HG03280 (cell line): Measurements from ENCODE around the gene OR8B8.
"Not testable (repeated sequence)": the region's sequence is repeated elsewhere in the genome, so short reads cannot be mapped to it uniquely, and the experiment has no call there.

Experiments
- ATAC-seq: cut with Tn5 transposase; IDR thresholded peaks from one replicate; pipeline ENCODE4 v1.9.1; 2021; ENCODE audit warnings: mild to moderate bottlenecking, moderate library complexity; ENCODE audit not compliant: unreplicated experiment

The OR8B8 gene

DNA sequence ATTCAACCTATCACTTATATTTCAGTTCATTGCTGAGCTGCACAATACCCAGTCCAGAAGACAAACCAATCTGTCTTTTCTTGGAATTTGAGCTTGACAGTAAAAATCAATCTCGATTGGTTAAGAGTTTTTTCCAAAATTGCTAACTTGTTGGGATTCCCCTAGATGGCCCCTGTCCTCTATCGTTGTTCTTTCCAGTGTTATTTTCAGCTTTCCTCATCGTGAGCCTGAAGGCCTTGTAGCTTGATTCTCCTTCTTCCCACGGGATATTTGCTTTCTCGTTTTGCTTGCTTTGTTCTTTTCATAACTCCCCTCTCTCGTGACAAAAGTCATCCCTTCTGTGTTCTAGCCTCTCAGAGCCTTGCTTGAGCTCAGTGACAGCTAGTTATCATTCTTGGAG lies 3.1 kb downstream of the OR8B8 start:
- ATAC-seq: no peak

- ATAC-seq: no peak
Observed at GRCh38 chr11:124441519-124441918, 4.0 kb downstream of the OR8B8 start.

DNA sequence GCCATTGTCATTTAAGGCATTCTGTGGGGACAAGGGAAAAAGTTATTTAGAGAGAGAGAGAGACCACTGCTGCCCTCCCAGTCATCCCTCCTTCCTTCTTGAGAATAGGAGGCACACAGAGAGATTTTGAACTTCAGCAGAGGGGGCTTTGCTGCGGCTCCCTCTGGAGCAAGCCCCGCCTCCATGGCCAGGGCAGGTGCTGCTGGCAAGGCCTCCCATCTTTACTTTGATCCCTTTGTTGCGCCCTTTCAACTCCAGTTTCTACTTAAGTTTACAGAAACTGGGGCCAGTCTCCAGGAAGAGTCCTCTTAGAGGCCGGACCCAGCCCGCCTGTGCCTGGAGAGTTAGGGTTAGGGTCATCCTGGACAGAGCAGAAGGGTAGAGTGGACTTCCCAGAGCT lies 4.4 kb downstream of the OR8B8 start:
- ATAC-seq: no peak

GRCh38 chr11:124440608-124441007 lies 4.9 kb downstream of the OR8B8 start:
- ATAC-seq: no peak

- ATAC-seq: no peak
Observed at GRCh38 chr11:124434699-124435098, 10.8 kb downstream of the OR8B8 start.

GRCh38 chr11:124429599-124429998 lies 15.9 kb downstream of the OR8B8 start:
- ATAC-seq: no peak

DNA sequence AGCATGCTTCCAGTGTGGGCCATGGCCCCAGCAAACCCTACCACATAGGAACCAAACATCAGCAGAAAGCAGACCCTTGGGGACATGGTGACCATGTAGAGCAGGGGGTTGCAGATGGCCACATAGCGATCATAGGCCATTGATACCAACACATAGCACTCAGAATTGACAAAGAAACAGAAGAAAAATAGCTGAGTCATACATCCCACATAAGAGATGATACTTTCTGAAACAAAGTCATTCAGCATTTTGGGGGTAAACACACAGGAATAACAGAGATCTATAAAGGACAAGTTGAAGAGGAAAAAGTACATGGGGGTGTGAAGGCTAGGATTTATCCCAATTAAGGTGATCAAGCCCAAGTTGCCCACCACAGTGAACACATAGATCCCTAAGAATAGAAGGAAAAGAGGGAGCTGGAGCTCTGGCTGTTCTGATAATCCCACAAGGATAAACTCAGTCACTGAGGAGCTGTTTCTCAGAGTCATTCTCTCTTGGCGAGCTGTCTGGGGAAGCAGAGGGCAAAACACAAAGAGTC lies 21.0 kb downstream of the OR8B8 start, which contains the start of gene OR8B4:
TSS of gene OR8B4 (minus strand) at position 488 of the 538 bp plus-strand sequence. CDS start at position 488, 0 bp downstream.
- no peak for ATAC-seq

DNA sequence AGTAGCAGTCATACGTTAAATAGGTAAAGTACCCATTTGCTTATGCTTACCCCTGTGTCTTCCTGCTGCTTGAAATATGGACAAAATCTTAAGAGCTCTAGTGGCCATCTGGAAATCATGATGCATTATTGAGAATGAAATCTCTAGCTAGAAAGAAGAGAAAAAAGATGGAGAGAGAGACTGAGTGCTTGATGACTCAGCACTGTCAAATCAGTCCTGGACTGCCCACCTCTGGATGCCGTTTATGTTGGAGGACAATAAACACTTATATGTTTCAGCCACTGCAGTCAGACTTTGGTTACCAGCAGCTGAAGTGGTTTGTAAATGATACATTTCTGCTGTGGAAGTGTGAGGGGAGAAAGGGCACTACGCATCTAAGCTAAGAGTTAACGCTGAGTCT lies 24.5 kb downstream of the OR8B8 start:
- no peak for ATAC-seq

DNA sequence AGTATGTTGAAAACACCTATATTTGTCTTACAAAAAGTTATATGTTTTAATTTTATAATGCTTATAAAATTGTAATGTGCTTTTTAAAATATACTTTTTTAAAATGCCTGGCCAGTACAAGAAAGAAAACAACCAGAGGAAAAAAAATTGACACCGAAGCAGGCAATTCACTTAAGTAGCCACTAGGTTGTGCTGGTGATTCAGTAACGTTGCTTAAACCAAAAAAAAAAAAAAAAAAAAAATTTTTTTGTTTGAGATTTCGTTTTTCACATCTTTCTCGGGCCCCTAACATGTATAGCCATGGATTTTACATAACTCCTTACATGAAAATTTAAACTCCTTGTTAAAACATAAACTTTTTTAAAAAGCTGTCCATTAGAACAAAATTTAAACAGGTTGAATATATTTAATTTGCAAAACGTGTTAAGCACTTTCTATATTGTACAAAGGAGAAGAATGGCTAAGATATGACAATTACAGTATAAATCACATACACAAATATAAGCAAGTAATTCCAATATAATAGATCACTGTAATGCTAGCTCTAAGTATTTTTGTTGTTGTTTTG lies 30.1 kb downstream of the OR8B8 start:
- no peak for ATAC-seq

- ATAC-seq: no peak
Observed at GRCh38 chr11:124409906-124410305, 35.6 kb downstream of the OR8B8 start.

- no peak for ATAC-seq
Observed at GRCh38 chr11:124405581-124405980, 39.9 kb downstream of the OR8B8 start.

GRCh38 chr11:124403186-124403585 lies 42.3 kb downstream of the OR8B8 start:
- not testable (repeated sequence) for ATAC-seq

DNA sequence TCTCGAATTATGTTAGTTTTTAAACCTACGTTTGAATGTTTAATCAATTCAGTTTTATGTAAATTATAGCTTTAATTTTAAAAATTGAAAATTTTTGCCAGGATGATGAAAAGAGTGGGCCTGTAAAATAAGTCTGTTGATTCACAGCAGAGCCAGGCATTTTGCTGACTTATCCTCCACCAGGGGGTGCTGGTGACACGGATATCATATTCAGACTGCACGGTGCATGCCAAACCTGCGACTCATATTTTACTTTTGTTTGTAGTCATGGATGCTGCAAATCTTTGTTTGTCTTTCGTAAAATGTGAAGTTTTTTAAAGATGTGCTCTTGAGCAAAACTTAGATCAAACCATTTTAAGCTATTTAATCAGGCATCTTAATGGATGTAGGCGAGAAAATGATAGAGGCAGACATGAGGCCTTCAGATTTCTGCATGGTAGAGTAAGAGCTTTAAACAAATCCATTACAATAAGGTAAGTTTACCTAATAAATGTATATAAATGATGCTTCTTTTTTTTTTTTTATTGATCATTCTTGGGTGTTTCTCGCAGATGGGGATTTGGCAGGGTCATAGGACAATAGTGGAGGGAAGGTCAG lies 43.1 kb downstream of the OR8B8 start:
- ATAC-seq: peak; percentile 89

DNA sequence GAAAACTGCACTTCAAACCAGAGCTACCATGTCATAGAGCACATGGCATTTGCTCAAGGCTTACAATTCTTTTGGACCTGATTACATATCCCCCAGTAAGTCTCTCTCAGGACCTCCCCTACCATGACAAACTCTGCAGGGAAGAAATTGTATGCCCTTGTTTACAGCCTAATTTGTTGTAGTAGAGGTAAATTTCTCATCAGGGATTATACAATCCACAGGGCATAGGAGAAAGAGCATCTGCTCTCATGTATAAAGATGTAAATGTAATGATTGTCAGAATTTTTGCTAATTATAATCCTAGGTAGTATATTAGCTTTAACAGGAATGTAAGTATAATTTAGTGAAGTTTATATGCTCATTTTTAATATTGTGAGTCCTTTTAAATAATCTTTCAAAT lies 46.6 kb downstream of the OR8B8 start, which contains the start of gene OR8B3:
TSS of gene OR8B3 (minus strand) at position 101 of the 400 bp plus-strand sequence. CDS start 1,673 bp downstream, outside the sequence.
- ATAC-seq: no peak

DNA sequence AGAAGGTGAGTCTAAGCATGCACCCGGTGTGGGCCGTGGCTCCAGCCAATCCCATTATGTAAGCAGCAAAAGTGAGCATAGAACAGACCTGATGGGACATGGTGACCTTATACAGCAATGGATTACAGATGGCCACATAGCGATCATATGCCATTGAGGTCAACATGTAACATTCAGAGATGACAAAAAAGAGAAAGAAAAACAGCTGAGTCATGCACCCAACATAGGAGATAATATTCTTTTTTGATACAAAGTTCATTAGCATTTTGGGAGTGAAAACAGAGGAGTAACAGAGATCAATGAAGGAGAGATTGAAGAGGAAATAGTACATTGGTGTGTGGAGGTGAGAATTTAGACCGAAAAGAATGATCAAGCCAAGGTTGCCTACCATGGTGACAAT lies 48.6 kb downstream of the OR8B8 start:
- ATAC-seq: not testable (repeated sequence)

DNA sequence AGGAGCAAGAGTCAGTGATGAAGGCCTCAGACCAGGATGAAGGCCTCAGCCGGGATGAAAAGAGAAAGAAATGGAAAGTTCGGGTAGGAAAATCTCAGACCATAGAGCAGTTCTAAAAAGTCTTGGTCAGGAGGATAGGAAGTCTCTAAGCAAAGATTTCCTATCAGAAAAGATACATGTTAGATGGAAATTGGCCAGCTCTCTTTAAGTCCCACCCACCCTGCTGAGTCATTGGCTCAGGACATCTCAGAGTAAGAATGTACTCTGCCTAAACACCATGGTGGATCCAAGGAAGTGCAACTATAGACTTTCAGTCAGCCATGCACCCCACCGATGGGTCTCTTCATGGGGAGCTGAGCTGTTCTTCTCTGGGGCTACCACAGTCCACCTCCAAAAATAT lies 51.1 kb downstream of the OR8B8 start:
- ATAC-seq: no peak
